Ecto neural progenitor cell (in vitro differentiated cells): ENCODE measurements around the gene YY1AP1.
A peak's percentile ranks its signal among the peaks of the same experiment; 100 is the strongest.
"Not testable (repeated sequence)": the region's sequence is repeated elsewhere in the genome, so short reads cannot be mapped to it uniquely, and the experiment has no call there.

ENCODE experiments used
- DNase-seq: peaks from one replicate; pipeline ENCODE4 v3.0.0-alpha.2; 2018; ENCODE audit warnings: low spot score

Gene YY1AP1

GRCh38 chr1:155695608-155696007 lies 7.0 kb upstream of the YY1AP1 start:
- no peak for DNase-seq

DNA sequence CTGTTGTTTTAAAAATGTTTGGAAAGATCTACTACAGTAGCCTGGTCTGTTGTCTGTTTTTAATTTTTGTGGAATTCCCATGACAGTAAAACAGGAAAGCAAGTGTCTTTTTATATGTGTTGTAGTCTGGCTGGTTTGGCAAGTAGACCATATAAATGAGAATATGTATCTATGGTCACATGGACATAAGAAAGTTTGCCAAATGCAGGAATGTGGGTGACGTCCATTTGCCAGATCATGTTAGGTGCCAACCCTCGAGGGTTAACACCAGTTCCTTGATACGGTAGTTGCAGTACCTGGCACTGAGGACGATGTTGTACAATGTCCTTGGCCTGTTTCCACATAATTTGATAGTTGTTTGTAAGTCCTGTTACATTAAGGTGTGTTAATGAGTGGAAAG lies 6.5 kb upstream of the YY1AP1 start:
- no peak for DNase-seq

GRCh38 chr1:155694167-155694566 lies 5.6 kb upstream of the YY1AP1 start:
- no peak for DNase-seq

DNA sequence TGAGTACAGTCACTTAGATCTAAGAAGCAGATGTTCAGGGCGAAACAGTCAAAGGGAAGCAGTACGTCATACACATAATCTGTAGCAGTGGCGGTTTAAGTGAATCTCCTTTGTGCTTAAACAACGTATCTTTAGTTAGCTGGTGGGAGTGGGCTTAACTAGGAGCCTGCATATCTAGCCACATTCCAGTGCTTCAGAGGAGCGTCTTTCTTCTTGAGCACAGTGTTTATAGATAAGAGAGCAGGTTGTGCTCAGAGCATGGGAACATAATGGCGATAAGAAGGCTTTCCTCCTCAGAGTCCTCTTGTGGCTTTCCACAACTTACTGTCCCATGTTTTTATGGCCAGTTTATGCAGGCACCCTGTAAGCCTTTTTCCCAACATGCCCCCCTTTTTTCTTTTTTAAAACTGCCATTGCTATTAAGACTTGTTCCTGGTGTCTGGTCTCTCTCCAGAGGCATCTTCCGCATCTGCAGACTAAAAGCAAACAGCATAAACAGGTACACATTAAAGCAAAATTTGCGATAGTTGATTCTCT lies 3.5 kb upstream of the YY1AP1 start:
- no peak for DNase-seq

DNA sequence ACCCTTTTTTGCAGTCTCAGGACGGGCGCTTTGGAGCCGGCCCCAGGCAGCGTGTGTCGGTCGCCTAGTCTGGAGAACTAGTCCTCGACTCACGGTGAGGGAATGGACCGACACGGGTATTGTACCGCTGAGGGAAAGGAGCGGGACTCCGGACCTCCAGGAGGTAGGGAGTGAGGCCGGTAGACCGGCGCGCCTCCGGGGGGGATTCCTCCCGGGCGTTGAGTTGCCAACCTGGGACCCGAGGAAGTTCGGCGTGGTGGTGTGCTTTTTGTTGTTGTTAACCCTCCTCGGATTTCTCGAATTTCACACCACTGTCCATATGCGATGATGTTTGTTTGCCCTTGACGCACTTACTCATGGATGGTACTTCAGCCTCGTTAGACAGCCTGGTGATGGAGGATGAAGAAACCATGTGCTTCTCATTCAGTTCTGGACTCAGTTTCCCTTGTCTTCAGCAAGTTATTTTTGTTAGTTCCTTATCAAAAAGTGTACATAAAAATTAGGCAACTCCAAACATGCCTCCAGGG lies 570 bp upstream of the YY1AP1 start, which contains the start of gene DAP3:
TSS of gene DAP3 (plus strand) at position 11 of the 527 bp plus-strand sequence. CDS start 20,689 bp downstream, outside the sequence.
- not testable (repeated sequence) for DNase-seq

- peak; percentile 79 for DNase-seq
Measured at GRCh38 chr1:155687705-155688323, 760 bp downstream of the YY1AP1 start.

- DNase-seq, result no peak
Measured at GRCh38 chr1:155681776-155682175, 6.8 kb downstream of the YY1AP1 start.

DNA sequence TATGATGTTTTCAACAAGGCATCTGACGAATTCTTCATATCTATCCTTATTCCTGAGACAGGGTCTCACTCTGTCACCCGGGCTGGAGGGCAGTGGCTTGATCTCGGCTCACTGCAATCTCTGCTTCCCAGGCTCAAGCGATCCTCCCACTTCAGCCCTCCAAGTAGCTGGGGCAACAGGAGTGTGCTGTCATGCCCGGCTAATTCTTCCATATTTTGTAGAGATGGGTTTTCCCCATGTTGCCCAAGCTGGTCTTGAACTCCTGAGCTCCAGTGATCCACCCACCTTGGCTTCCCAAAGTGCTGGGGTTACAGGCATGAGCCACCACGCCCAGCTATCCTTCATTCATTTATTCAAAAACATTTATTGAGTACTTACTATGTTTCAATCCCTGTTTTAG lies 8.0 kb downstream of the YY1AP1 start:
- no peak for DNase-seq

DNA sequence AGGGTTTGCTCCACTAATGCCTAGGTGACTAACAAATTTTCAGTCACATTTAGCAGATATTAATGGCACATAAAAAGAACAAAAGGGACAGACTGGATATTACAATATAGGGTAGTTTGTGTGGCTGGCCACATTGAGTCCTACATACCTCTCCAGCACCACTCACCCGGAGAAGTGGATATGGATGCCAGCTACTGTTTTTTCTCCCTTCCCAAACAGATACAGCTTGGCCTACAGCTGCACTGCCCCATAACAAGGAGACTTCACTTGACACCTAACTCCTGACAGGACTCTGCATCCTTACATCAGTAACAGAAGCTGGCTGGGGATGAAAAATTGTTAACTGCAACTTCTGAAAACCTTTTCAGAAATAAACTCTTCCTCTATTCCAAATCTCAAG lies 9.6 kb downstream of the YY1AP1 start:
- DNase-seq, result not testable (repeated sequence)

DNA sequence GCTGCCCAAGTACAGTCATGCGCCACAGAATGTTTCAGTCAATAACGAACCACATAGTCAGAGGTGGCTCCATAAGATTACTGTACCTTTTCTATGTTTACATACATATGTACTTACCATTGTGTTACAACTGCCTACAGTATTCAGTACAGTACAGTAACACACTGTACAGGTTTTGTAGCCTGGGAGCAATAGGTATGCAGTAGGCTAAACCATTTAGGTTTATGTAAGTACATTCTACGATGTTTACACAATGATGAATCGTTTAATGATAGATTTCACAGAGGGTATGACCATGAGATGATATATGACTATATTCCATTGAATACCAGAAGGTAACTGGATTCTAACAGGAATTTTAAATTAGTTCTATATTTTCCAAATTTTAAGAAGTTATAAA lies 10.5 kb downstream of the YY1AP1 start:
- DNase-seq, result no peak

GRCh38 chr1:155673003-155673402 lies 15.6 kb downstream of the YY1AP1 start:
- no peak for DNase-seq

DNA sequence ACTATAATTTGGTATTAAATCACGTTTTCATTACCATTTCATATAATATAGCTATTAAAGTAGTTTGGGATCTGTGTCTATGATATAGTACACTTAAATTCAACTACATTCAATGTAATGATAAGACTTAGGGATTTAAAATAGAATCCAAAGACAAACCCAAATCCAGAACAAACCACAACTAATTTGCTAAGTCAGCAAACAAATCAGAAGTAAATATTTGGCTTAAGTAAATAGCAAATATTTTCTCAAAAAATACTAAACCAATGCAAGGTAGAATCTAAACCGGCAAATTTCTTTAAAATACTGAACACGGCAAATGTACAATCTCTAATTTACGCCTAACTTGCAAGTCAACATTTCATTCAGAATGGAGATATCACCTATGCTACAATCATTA lies 16.8 kb downstream of the YY1AP1 start:
- DNase-seq, result no peak

- no peak for DNase-seq
Measured at GRCh38 chr1:155669233-155670162, 19.1 kb downstream of the YY1AP1 start.

DNA sequence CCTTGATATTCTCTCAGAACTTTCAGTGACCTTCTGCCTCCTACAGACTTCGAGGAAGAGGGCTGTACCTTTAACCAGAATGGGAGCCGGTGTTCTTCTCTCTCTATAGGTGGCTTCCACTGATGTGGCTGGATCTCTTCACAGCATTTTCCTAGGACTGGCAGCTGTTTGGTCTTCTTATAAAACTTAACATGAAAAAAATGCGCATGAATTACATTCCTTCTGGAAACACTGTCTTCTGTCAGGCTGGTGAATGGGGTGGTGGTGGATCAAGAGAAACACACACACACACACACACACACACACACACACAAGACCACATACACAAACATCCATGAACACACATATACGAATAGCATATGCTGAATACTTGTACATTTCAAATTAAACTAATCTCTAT lies 27.3 kb downstream of the YY1AP1 start:
- not testable (repeated sequence) for DNase-seq

- DNase-seq, result no peak
Measured at GRCh38 chr1:155657463-155657862, 31.1 kb downstream of the YY1AP1 start.

- DNase-seq, result no peak
Measured at GRCh38 chr1:155652951-155653350, 35.6 kb downstream of the YY1AP1 start.

- no peak for DNase-seq
Measured at GRCh38 chr1:155651861-155652661, 36.5 kb downstream of the YY1AP1 start.

DNA sequence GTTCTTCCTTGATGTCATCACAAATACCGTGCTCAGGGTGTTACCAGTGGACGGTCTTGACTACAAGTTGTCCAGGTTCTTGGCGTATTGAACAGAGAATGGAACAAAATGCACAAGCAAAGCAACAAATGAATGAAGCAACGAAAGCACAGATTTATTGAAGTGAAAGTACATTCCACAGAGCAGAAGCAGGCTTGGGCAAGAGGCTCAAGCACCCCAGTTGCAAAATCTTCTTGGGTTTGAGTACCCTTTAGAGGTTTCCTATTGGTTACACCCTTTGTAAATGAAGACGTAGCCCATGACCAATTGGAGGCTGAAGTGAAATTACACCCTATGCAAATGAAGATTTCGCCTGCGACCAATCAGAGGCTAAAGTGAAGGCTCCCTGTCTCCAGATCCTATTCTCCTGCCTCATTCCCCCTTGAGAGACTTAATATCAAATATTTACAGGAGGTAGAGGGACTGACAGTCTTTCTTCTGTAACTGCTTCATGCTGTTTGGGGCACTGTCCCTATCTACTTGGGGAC lies 38.3 kb downstream of the YY1AP1 start:
- no peak for DNase-seq

DNA sequence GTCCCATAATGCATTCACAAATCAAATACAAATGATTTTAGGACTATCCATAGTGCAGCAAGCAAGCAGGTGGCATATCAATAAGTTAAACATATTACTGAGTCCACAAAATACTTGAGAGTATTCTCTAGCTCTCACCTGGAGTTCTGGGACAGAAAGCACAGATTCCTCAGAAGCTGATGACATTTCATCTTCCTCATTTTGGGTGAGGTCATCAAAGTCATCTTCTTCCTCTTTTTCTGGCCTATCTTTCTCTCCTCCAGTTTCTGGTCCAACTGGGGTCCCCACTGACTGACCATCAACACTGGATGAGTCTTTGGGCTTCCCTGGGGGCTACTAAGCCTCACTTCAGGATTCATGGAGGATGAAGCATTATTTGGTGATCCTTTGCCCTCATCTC lies 38.9 kb downstream of the YY1AP1 start:
- no peak for DNase-seq

GRCh38 chr1:155648207-155649147 lies 40.1 kb downstream of the YY1AP1 start:
- no peak for DNase-seq

DNA sequence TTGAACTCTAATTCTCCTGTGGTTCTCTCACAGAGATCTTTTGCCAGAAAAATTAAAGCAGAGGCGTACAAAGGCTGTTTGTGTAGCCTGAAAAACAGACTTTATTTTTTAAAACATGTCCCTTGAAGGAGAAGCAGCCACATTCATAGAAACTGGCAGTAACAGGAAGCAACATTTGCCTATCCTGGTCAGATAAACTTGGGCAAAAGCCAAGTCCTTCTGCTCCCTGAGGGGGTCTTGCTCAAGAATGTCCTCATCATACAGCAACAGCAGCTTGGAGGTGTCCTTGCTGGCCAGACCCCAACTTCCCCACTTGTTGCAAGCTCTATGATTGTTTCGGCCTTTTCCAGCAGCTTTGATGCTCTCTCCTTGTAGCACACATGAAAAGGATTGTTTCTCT lies 42.3 kb downstream of the YY1AP1 start:
- no peak for DNase-seq
